WTC11 (cell line): ENCODE measurements around the gene PROX2. TPM values are rescaled to one million over a fixed set of nuclear protein-coding genes. Genes with fewer than 3 reads are reported as not detected.

Experiments
- ATAC-seq: fragments of 200-7000 bp; cut with Tn5 transposase; 2 replicates; pipeline ENCODE4 v1.10.0; 2021; ENCODE audit warnings: mild to moderate bottlenecking, moderate library complexity
- CTCF ChIA-PET: fragments of 300-600 bp; sonication (Branson Sonifier 250); formaldehyde crosslinking; loops from one replicate; lab custom pipeline; 2021; ENCODE audit warnings: antibody characterized with exemption; lab: Charles Lee
- POLR2A ChIA-PET: fragments of 350-600 bp; sonication (Branson Sonifier 250); formaldehyde crosslinking; loops from one replicate; lab custom pipeline; 2021; ENCODE audit warnings: antibody characterized with exemption; lab: Charles Lee
- DNase-seq: peaks from one replicate; pipeline ENCODE4 v3.0.0; 2021; ENCODE audit warnings: low spot score
- H3K27ac Mint-ChIP-seq: 2 replicates; pipeline ENCODE4 v1.8.0; 2021; ENCODE audit warnings: mixed read lengths
- H3K27me3 Mint-ChIP-seq: 2 replicates; pipeline ENCODE4 v1.8.0; 2021; ENCODE audit warnings: low read depth, mild to moderate bottlenecking, moderate library complexity, mixed read lengths
- H3K36me3 Mint-ChIP-seq: 2 replicates; pipeline ENCODE4 v1.8.0; 2021; ENCODE audit warnings: mixed read lengths
- H3K4me1 Mint-ChIP-seq: 2 replicates; pipeline ENCODE4 v1.8.0; 2022; ENCODE audit warnings: mixed read lengths
- H3K4me3 Mint-ChIP-seq: 2 replicates; pipeline ENCODE4 v1.8.0; 2021; ENCODE audit warnings: mild to moderate bottlenecking, moderate library complexity, mixed read lengths
- H3K9me3 Mint-ChIP-seq: 2 replicates; pipeline ENCODE4 v1.8.0; 2021; ENCODE audit warnings: mixed read lengths
- ATF1 ChIP-seq: sonication (generic); formaldehyde crosslinking; IDR thresholded peaks from 2 replicates; pipeline ENCODE4 v1.8.1; 2023; ENCODE audit warnings: mild to moderate bottlenecking, moderate library complexity, missing genetic modification reagents
- CREB1 ChIP-seq: sonication (generic); formaldehyde crosslinking; IDR thresholded peaks from 2 replicates; pipeline ENCODE4 v1.8.0; 2023; ENCODE audit warnings: mild to moderate bottlenecking, missing genetic modification reagents
- GRHL2 ChIP-seq: fragments of 250-450 bp; sonication (Bioruptor Pico); IDR thresholded peaks from 2 replicates; pipeline ENCODE4 v1.8.0; 2022; ENCODE audit warnings: mild to moderate bottlenecking, moderate library complexity; ENCODE audit not compliant: insufficient replicate concordance, severe bottlenecking
- HMGA2 ChIP-seq: fragments of 250-450 bp; sonication (Bioruptor Pico); IDR thresholded peaks from 2 replicates; pipeline ENCODE4 v1.4.0; 2021; ENCODE audit warnings: mild to moderate bottlenecking, moderate library complexity
- JUN ChIP-seq: sonication (generic); formaldehyde crosslinking; IDR thresholded peaks from 2 replicates; pipeline ENCODE4 v1.8.0; 2023; ENCODE audit warnings: mild to moderate bottlenecking, missing genetic modification reagents
- MXD4 ChIP-seq: fragments of 250-450 bp; sonication (Bioruptor Pico); IDR thresholded peaks from 2 replicates; pipeline ENCODE4 v1.8.0; 2021; ENCODE audit warnings: mild to moderate bottlenecking, moderate library complexity, borderline replicate concordance
- MYBL2 ChIP-seq: sonication (generic); formaldehyde crosslinking; IDR thresholded peaks from 2 replicates; pipeline ENCODE4 v1.8.1; 2023; ENCODE audit warnings: mild to moderate bottlenecking, moderate library complexity, missing genetic modification reagents
- NFE2L1 ChIP-seq: sonication (generic); formaldehyde crosslinking; IDR thresholded peaks from 2 replicates; pipeline ENCODE4 v1.8.1; 2023; ENCODE audit warnings: missing genetic modification reagents
- NR1H2 ChIP-seq: sonication (generic); formaldehyde crosslinking; IDR thresholded peaks from 2 replicates; pipeline ENCODE4 v1.9.0; 2021; ENCODE audit warnings: mild to moderate bottlenecking, moderate library complexity, missing genetic modification reagents
- SOX15 ChIP-seq: fragments of 250-450 bp; sonication (Bioruptor Pico); IDR thresholded peaks from 2 replicates; pipeline ENCODE4 v1.9.0; 2021; ENCODE audit warnings: mild to moderate bottlenecking
- TEAD4 ChIP-seq: sonication (generic); formaldehyde crosslinking; IDR thresholded peaks from 2 replicates; pipeline ENCODE4 v1.8.0; 2022; ENCODE audit warnings: mild to moderate bottlenecking, missing genetic modification reagents
- total RNA-seq: library from RNA; stranded (reverse); gene quantifications from 3 replicates; pipeline ENCODE4 v1.2.3, GENCODE V29; 2021
- TF ChIP-seq, protein P1 (sequence below): fragments of 250-450 bp; sonication (Bioruptor Pico); IDR thresholded peaks from 2 replicates; pipeline ENCODE4 v1.9.0; 2021; ENCODE audit warnings: mild to moderate bottlenecking
- TF ChIP-seq, protein P2 (sequence below): sonication (generic); formaldehyde crosslinking; IDR thresholded peaks from 2 replicates; pipeline ENCODE4 v1.8.1; 2022; ENCODE audit warnings: mild to moderate bottlenecking, moderate library complexity, missing genetic modification reagents
- TF ChIP-seq, protein P3 (sequence below): sonication (generic); formaldehyde crosslinking; IDR thresholded peaks from 2 replicates; pipeline ENCODE4 v1.8.1; 2023; ENCODE audit warnings: mild to moderate bottlenecking, missing genetic modification reagents, borderline replicate concordance
- TF ChIP-seq, protein P4 (sequence below): fragments of 250-450 bp; sonication (Bioruptor Pico); IDR thresholded peaks from 2 replicates; pipeline ENCODE4 v1.8.0; 2021; ENCODE audit warnings: mild to moderate bottlenecking
- TF ChIP-seq, protein P5 (sequence below): fragments of 250-450 bp; sonication (Bioruptor Pico); conservative IDR thresholded peaks from 2 replicates; pipeline ENCODE4 v1.9.0; 2021; ENCODE audit warnings: mild to moderate bottlenecking
- TF ChIP-seq, protein P6 (sequence below): sonication (generic); formaldehyde crosslinking; IDR thresholded peaks from 2 replicates; pipeline ENCODE4 v1.8.0; 2023; ENCODE audit warnings: missing genetic modification reagents, mild to moderate bottlenecking, borderline replicate concordance

PROX2 gene
- total RNA-seq, 1 experiment from 2014 or later, result 0.04 TPM

DNA sequence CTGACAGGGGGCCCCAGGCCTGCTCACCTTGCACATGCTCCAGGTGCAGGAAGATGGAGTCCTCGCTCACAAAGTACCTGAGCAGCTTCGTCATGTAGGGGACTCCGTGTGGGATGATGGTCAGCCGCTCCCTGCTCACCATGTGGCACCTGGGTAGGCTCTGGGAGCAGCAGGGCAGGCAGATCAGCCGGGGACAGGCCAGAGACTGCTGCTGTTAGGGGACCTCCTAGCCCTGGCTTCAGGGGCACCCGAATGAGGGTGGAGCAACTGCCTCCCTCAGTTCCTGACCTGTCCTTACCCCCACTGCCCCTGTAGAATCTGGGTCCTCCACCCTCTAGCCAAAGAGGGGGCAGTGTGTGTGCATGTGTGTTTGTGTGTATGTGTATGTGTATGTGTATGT lies 35.3 kb upstream of the PROX2 start (continued):
- TF ChIP-seq, protein P1, sequence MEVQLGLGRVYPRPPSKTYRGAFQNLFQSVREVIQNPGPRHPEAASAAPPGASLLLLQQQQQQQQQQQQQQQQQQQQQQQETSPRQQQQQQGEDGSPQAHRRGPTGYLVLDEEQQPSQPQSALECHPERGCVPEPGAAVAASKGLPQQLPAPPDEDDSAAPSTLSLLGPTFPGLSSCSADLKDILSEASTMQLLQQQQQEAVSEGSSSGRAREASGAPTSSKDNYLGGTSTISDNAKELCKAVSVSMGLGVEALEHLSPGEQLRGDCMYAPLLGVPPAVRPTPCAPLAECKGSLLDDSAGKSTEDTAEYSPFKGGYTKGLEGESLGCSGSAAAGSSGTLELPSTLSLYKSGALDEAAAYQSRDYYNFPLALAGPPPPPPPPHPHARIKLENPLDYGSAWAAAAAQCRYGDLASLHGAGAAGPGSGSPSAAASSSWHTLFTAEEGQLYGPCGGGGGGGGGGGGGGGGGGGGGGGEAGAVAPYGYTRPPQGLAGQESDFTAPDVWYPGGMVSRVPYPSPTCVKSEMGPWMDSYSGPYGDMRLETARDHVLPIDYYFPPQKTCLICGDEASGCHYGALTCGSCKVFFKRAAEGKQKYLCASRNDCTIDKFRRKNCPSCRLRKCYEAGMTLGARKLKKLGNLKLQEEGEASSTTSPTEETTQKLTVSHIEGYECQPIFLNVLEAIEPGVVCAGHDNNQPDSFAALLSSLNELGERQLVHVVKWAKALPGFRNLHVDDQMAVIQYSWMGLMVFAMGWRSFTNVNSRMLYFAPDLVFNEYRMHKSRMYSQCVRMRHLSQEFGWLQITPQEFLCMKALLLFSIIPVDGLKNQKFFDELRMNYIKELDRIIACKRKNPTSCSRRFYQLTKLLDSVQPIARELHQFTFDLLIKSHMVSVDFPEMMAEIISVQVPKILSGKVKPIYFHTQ, result no peak
- no peak for TF ChIP-seq SOX15

DNA sequence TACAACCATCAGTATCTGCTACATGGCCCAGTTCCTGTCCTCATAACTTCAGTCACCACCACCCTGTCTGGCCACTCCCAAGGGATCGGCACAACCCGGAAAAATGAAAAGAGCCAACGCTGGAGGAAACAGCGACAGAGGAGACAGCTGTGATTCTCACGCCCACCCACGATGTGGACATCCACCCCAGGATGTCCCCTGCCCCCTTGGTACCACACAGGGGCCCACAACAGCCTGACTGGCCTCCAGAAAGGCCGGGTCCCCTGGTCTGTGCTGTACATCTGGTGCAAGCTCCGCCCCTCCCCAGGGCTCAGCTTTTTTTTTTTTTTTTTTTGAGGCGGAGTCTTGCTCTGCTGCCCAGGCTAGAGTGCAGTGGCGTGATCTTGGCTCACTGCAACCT lies 34.6 kb upstream of the PROX2 start:
- TF ChIP-seq CREB1 (CRISPR knock-in tag) (no peak), SOX15 (no peak), MYBL2 (CRISPR knock-in tag) (no peak), ATF1 (CRISPR knock-in tag) (no peak), HMGA2 (CRISPR knock-in tag) (no peak)
- TF ChIP-seq, protein P2, sequence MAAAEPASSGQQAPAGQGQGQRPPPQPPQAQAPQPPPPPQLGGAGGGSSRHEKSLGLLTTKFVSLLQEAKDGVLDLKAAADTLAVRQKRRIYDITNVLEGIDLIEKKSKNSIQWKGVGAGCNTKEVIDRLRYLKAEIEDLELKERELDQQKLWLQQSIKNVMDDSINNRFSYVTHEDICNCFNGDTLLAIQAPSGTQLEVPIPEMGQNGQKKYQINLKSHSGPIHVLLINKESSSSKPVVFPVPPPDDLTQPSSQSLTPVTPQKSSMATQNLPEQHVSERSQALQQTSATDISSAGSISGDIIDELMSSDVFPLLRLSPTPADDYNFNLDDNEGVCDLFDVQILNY (CRISPR knock-in tag), result no peak
- Mint-ChIP-seq H3K4me1 (no peaks in the 10 kb centered on the region), H3K27me3 (no peaks in the 10 kb centered on the region), H3K36me3 (no peaks in the 10 kb centered on the region), H3K27ac (no peak overlapping the region), H3K4me3 (no peak overlapping the region), H3K9me3 (no peaks in the 10 kb centered on the region)
- no peak for ATAC-seq
- ChIA-PET POLR2A (no interaction called here), CTCF (interaction anchor here (1.0 to 2.4 kb wide), 3 partner anchors 34 to 154 kb away, joined by 5 to 6 read pairs (median 5); partner anchors contain the start of gene ACYP1)
- DNase-seq, result no peak

DNA sequence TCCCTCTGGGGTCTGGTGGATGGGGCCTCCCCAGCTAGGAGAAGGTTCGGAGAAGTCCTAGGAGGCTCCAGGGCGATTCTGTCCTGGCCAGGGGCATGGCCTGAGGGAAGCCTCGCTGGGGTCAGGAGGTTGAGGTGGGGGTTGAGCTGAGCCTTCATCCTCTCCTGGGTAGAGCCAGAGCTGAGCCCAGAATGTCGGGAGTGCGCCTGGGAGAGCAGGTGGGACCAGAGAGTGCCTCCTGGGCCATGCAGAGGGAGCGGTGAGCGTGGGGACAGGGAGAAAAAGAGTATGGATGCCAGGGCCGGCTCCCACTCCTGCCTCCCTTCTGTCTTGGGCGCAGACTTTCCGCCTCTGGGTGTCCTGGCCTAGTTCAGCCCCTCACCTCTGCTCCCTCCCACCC lies 34.0 kb upstream of the PROX2 start:
- ChIA-PET CTCF (interaction anchor here (1.2 kb wide), 1 partner anchor 49 kb away, joined by 6 read pairs; no protein-coding TSS in a partner anchor), POLR2A (no interaction called here)
- ATAC-seq (no peak), DNase-seq (no peak)
- no peaks in the 10 kb centered on the region for H3K9me3 Mint-ChIP-seq
- H3K36me3 Mint-ChIP-seq, result no peaks in the 10 kb centered on the region
- no peaks in the 10 kb centered on the region for H3K4me1 Mint-ChIP-seq
- H3K4me3 Mint-ChIP-seq, result no peak overlapping the region
- H3K27ac Mint-ChIP-seq, result no peak overlapping the region
- H3K27me3 Mint-ChIP-seq, result no peaks in the 10 kb centered on the region
- TF ChIP-seq, protein P3, sequence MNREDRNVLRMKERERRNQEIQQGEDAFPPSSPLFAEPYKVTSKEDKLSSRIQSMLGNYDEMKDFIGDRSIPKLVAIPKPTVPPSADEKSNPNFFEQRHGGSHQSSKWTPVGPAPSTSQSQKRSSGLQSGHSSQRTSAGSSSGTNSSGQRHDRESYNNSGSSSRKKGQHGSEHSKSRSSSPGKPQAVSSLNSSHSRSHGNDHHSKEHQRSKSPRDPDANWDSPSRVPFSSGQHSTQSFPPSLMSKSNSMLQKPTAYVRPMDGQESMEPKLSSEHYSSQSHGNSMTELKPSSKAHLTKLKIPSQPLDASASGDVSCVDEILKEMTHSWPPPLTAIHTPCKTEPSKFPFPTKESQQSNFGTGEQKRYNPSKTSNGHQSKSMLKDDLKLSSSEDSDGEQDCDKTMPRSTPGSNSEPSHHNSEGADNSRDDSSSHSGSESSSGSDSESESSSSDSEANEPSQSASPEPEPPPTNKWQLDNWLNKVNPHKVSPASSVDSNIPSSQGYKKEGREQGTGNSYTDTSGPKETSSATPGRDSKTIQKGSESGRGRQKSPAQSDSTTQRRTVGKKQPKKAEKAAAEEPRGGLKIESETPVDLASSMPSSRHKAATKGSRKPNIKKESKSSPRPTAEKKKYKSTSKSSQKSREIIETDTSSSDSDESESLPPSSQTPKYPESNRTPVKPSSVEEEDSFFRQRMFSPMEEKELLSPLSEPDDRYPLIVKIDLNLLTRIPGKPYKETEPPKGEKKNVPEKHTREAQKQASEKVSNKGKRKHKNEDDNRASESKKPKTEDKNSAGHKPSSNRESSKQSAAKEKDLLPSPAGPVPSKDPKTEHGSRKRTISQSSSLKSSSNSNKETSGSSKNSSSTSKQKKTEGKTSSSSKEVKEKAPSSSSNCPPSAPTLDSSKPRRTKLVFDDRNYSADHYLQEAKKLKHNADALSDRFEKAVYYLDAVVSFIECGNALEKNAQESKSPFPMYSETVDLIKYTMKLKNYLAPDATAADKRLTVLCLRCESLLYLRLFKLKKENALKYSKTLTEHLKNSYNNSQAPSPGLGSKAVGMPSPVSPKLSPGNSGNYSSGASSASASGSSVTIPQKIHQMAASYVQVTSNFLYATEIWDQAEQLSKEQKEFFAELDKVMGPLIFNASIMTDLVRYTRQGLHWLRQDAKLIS (CRISPR knock-in tag), result no peak
- TF ChIP-seq, protein P4, sequence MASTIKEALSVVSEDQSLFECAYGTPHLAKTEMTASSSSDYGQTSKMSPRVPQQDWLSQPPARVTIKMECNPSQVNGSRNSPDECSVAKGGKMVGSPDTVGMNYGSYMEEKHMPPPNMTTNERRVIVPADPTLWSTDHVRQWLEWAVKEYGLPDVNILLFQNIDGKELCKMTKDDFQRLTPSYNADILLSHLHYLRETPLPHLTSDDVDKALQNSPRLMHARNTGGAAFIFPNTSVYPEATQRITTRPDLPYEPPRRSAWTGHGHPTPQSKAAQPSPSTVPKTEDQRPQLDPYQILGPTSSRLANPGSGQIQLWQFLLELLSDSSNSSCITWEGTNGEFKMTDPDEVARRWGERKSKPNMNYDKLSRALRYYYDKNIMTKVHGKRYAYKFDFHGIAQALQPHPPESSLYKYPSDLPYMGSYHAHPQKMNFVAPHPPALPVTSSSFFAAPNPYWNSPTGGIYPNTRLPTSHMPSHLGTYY (CRISPR knock-in tag), result no peak
- TF ChIP-seq TEAD4 (CRISPR knock-in tag), result no peak
- no peak for TF ChIP-seq HMGA2 (CRISPR knock-in tag)
- TF ChIP-seq, protein P5, sequence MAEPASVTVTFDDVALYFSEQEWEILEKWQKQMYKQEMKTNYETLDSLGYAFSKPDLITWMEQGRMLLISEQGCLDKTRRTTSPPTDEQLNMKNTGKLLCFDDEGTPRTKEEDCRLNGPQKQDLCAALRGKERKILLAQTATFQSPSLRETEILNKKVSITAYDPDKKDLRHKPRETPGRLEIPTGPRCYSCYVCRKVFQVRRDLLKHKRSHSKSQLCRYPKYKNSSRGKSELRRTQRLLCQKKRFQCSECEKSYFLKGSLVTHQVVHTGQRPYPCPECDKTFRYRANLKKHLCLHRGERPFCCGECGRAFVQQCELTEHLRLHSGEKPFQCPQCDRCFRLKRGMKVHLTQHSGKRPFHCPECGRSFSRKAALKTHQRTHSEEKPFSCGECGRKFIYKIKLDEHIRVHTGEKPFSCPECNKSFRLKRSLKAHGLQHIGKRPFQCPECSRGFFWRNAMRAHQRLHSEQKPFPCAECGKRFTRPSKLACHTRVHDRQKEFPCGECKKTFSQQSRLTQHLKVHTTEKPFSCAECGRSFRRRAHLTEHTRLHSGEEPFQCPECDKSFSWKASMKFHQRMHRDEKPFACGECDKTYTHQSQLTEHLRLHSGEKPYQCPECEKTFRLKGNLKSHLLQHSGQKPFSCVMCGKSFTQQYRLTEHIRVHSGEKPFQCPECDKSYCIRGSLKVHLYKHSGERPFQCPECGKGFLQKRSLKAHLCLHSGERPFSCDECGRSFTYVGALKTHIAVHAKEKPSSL (CRISPR knock-in tag), result no peak
- TF ChIP-seq NR1H2 (CRISPR knock-in tag), result no peak
- no peak for TF ChIP-seq GRHL2 (CRISPR knock-in tag)
- TF ChIP-seq NFE2L1 (CRISPR knock-in tag), result no peak
- no peak for TF ChIP-seq JUN
- no peak for TF ChIP-seq MXD4 (CRISPR knock-in tag)
- TF ChIP-seq, protein P6, sequence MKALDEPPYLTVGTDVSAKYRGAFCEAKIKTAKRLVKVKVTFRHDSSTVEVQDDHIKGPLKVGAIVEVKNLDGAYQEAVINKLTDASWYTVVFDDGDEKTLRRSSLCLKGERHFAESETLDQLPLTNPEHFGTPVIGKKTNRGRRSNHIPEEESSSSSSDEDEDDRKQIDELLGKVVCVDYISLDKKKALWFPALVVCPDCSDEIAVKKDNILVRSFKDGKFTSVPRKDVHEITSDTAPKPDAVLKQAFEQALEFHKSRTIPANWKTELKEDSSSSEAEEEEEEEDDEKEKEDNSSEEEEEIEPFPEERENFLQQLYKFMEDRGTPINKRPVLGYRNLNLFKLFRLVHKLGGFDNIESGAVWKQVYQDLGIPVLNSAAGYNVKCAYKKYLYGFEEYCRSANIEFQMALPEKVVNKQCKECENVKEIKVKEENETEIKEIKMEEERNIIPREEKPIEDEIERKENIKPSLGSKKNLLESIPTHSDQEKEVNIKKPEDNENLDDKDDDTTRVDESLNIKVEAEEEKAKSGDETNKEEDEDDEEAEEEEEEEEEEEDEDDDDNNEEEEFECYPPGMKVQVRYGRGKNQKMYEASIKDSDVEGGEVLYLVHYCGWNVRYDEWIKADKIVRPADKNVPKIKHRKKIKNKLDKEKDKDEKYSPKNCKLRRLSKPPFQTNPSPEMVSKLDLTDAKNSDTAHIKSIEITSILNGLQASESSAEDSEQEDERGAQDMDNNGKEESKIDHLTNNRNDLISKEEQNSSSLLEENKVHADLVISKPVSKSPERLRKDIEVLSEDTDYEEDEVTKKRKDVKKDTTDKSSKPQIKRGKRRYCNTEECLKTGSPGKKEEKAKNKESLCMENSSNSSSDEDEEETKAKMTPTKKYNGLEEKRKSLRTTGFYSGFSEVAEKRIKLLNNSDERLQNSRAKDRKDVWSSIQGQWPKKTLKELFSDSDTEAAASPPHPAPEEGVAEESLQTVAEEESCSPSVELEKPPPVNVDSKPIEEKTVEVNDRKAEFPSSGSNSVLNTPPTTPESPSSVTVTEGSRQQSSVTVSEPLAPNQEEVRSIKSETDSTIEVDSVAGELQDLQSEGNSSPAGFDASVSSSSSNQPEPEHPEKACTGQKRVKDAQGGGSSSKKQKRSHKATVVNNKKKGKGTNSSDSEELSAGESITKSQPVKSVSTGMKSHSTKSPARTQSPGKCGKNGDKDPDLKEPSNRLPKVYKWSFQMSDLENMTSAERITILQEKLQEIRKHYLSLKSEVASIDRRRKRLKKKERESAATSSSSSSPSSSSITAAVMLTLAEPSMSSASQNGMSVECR (CRISPR knock-in tag), result no peak
